Peyer's patch (tissue), 4 donors: ENCODE results near the gene GJB5. TPM values are rescaled to one million over a fixed set of nuclear protein-coding genes. Genes with fewer than 3 reads are reported as not detected.

Experiments
- DNase-seq, 3 donors: peaks; one replicate each; pipeline ENCODE4 v3.0.0-alpha.2; 2017 to 2019
- H3K27ac ChIP-seq, 4 donors: fragments of 200-600 bp; sonication (generic); one replicate each; pipeline ENCODE4 v1.5.1; 2016 to 2019
- H3K27me3 ChIP-seq, 2 donors: fragments of 200-600 bp; sonication (generic); one replicate each; pipeline ENCODE4 v1.5.1; 2019
- H3K36me3 ChIP-seq, 3 donors: fragments of 200-600 bp; sonication (generic); one replicate each; pipeline ENCODE4 v1.5.1; 2016 to 2019
- H3K4me1 ChIP-seq, 4 donors: fragments of 200-600 bp; sonication (generic); one replicate each; pipeline ENCODE4 v1.5.1; 2016 to 2019
- H3K4me3 ChIP-seq, 4 donors: fragments of 200-600 bp; sonication (generic); 1 replicate in 3 of 4; 2 replicates in 1 of 4; pipeline ENCODE4 v1.5.1; 2016 to 2019; ENCODE audit warnings: mild to moderate bottlenecking in 1 of 4
- H3K9me3 ChIP-seq, 4 donors: fragments of 200-600 bp; sonication (generic); one replicate each; pipeline ENCODE4 v1.5.1; 2016 to 2019; ENCODE audit warnings: mild to moderate bottlenecking in 1 of 4
- POLR2A ChIP-seq, 2 donors: fragments of 450-650 bp; IDR thresholded peaks; one replicate each; pipeline ENCODE4 v1.5.1; 2017; ENCODE audit warnings: antibody characterized with exemption in 2 of 2, mild to moderate bottlenecking in 2 of 2, moderate library complexity in 2 of 2
- total RNA-seq, 4 donors: library from RNA; depleted of rRNA; stranded (reverse); fragments of >200 nt; gene quantifications; one replicate each; pipeline ENCODE4 v1.1.0, GENCODE V29; 2016
- TF ChIP-seq, protein P1 (sequence below), 6 experiments: fragments of 450-650 bp in 4 of 6; fragments of 200-600 bp in 2 of 6; sonication (generic) in 1 of 6; IDR thresholded peaks; one replicate each; pipeline ENCODE4 v1.5.1; 2017 to 2019; ENCODE audit warnings: antibody characterized with exemption in 6 of 6, mild to moderate bottlenecking in 3 of 6, moderate library complexity in 1 of 6

Gene GJB5
- total RNA-seq, 4 donors from 2014 or later: not detected

DNA sequence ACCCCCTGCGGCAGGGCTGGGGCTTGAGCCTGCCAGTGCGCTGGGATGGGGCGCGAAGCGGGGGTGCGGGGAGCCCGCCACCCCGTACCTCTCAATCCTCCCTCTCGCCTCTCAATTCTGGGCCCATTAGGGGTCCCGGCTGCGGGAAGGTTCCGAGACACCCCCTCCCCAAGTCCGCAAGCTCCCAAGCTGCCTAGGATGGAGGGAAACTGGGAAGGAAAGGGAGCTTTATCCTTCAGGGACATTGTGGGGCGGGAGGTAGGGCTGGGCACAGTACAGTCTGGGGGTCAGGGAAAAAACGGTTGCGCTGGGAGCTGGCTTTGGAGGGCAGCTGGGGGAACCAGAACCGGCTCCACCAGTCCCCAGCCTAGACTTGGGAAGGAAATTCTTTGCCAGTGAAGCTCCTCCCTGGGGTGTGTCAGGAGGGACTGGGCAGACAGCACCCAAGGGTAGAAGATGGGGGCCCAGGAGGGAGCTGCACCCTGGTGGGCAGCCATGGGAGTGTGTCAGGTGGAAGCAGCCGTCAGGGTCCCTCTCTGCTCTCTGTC lies 27.1 kb downstream of the GJB5 start:
- Histone ChIP-seq H3K27ac (peak overlapping the region in 2 of 4 donors; percentile 4 to 35), H3K36me3 (no peaks in the 10 kb centered on the region), H3K4me1 (peaks cover 0 to 23% (median 3%) of the 10 kb centered on the region in 4 donors), H3K9me3 (no peaks in the 10 kb centered on the region), H3K27me3 (peaks cover 0 to 15% of the 10 kb centered on the region in 2 donors), H3K4me3 (peak overlapping the region in 3 of 4 donors; percentile 18 to 50 (median 45))
- DNase-seq: no peak
- TF ChIP-seq POLR2A (IDR thresholded peaks at IDR 0.05): no peak
- TF ChIP-seq, protein P1, sequence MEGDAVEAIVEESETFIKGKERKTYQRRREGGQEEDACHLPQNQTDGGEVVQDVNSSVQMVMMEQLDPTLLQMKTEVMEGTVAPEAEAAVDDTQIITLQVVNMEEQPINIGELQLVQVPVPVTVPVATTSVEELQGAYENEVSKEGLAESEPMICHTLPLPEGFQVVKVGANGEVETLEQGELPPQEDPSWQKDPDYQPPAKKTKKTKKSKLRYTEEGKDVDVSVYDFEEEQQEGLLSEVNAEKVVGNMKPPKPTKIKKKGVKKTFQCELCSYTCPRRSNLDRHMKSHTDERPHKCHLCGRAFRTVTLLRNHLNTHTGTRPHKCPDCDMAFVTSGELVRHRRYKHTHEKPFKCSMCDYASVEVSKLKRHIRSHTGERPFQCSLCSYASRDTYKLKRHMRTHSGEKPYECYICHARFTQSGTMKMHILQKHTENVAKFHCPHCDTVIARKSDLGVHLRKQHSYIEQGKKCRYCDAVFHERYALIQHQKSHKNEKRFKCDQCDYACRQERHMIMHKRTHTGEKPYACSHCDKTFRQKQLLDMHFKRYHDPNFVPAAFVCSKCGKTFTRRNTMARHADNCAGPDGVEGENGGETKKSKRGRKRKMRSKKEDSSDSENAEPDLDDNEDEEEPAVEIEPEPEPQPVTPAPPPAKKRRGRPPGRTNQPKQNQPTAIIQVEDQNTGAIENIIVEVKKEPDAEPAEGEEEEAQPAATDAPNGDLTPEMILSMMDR (IDR thresholded peaks at IDR 0.05): no peak

DNA sequence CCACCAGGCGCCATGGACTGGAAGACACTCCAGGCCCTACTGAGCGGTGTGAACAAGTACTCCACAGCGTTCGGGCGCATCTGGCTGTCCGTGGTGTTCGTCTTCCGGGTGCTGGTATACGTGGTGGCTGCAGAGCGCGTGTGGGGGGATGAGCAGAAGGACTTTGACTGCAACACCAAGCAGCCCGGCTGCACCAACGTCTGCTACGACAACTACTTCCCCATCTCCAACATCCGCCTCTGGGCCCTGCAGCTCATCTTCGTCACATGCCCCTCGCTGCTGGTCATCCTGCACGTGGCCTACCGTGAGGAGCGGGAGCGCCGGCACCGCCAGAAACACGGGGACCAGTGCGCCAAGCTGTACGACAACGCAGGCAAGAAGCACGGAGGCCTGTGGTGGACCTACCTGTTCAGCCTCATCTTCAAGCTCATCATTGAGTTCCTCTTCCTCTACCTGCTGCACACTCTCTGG lies 29.9 kb downstream of the GJB5 start:
- H3K4me1 ChIP-seq: peaks cover 0 to 25% (median 3%) of the 10 kb centered on the region in 4 donors
- no peaks in the 10 kb centered on the region for H3K36me3 ChIP-seq
- no peak overlapping the region for H3K27ac ChIP-seq
- H3K27me3 ChIP-seq: peaks cover 0 to 15% of the 10 kb centered on the region in 2 donors
- TF ChIP-seq, protein P1 (IDR thresholded peaks at IDR 0.05): no peak
- TF ChIP-seq POLR2A (IDR thresholded peaks at IDR 0.05): no peak
- no peak for DNase-seq
- no peaks in the 10 kb centered on the region for H3K9me3 ChIP-seq
- no peak overlapping the region for H3K4me3 ChIP-seq

DNA sequence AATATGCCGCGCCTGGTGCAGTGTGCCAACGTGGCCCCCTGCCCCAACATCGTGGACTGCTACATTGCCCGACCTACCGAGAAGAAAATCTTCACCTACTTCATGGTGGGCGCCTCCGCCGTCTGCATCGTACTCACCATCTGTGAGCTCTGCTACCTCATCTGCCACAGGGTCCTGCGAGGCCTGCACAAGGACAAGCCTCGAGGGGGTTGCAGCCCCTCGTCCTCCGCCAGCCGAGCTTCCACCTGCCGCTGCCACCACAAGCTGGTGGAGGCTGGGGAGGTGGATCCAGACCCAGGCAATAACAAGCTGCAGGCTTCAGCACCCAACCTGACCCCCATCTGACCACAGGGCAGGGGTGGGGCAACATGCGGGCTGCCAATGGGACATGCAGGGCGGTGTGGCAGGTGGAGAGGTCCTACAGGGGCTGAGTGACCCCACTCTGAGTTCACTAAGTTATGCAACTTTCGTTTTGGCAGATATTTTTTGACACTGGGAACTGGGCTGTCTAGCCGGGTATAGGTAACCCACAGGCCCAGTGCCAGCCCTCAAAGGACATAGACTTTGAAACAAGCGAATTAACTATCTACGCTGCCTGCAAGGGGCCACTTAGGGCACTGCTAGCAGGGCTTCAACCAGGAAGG lies 30.5 kb downstream of the GJB5 start:
- peaks cover 0 to 15% of the 10 kb centered on the region in 2 donors for H3K27me3 ChIP-seq
- TF ChIP-seq, protein P1 (IDR thresholded peaks at IDR 0.05): no peak
- TF ChIP-seq POLR2A (IDR thresholded peaks at IDR 0.05): no peak
- no peaks in the 10 kb centered on the region for H3K9me3 ChIP-seq
- no peak overlapping the region for H3K4me3 ChIP-seq
- no peak overlapping the region for H3K27ac ChIP-seq
- H3K36me3 ChIP-seq: no peaks in the 10 kb centered on the region
- no peak for DNase-seq
- H3K4me1 ChIP-seq: peaks cover 0 to 25% (median 3%) of the 10 kb centered on the region in 4 donors

DNA sequence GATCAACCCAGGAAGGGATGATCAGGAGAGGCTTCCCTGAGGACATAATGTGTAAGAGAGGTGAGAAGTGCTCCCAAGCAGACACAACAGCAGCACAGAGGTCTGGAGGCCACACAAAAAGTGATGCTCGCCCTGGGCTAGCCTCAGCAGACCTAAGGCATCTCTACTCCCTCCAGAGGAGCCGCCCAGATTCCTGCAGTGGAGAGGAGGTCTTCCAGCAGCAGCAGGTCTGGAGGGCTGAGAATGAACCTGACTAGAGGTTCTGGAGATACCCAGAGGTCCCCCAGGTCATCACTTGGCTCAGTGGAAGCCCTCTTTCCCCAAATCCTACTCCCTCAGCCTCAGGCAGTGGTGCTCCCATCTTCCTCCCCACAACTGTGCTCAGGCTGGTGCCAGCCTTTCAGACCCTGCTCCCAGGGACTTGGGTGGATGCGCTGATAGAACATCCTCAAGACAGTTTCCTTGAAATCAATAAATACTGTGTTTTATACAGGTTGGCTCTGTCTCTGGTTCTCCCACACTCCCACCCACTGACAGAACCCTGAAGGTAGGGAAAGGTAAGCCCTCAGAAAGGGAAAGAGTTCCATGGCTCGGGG lies 31.1 kb downstream of the GJB5 start:
- H3K27ac ChIP-seq: no peak overlapping the region
- peaks cover 0 to 20% (median 3%) of the 10 kb centered on the region in 4 donors for H3K4me1 ChIP-seq
- H3K36me3 ChIP-seq: no peaks in the 10 kb centered on the region
- no peaks in the 10 kb centered on the region for H3K9me3 ChIP-seq
- no peak for DNase-seq
- H3K27me3 ChIP-seq: peaks cover 0 to 14% of the 10 kb centered on the region in 2 donors
- TF ChIP-seq, protein P1 (IDR thresholded peaks at IDR 0.05): no peak
- no peak for TF ChIP-seq POLR2A (IDR thresholded peaks at IDR 0.05)
- no peak overlapping the region for H3K4me3 ChIP-seq

DNA sequence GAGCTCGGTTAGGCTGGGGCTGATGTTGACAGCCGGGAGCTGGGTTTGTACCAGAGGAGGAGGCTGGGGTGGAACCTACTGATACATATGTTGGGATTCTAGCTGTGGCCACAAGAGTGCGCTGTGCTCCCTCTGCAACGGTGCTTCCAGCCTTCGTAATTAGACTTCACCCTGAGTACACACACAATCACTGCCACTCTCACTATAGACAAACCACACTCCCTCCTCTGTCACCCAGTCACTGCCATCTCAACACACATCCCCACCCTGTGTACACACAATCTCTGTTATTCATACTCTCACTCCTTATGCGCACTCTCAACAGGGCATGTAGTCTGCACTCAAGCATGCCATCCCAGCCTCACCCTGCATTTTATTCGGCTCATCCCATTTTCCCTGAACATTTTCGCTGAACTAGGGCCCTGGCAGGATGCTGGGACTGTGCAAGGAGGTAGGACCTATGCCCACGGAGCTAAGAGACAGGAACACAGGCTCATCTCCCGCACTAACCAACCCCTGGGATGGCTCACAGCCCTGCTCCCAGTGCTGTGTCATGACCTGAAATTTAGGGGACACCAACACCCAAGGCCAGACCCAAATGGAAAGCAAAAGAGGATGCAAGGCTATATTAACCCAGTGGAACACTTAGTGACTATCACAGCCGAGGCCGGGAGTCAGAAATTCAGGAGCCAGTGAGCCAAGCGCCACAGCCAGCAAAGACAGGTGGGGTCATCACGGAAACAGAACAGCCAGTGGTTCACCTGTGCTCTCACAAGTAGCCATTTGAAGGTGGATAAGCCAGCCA lies 31.9 kb downstream of the GJB5 start:
- Histone ChIP-seq H3K27ac (no peak overlapping the region), H3K36me3 (no peaks in the 10 kb centered on the region), H3K27me3 (peaks cover 0 to 6% of the 10 kb centered on the region in 2 donors), H3K9me3 (no peaks in the 10 kb centered on the region), H3K4me3 (no peak overlapping the region), H3K4me1 (peaks cover 0 to 12% (median under 1%) of the 10 kb centered on the region in 4 donors)
- DNase-seq: peak; percentile 44 to 87 (median 81)
- TF ChIP-seq, protein P1 (IDR thresholded peaks at IDR 0.05): peak; percentile 40 to 83 (median 78)
- TF ChIP-seq POLR2A (IDR thresholded peaks at IDR 0.05): no peak
